Activated effector memory CD4-positive, alpha-beta T cell treated with anti-CD3 and anti-CD28 coated beads, Interleukin-2, amount 50 U/mL, for 16 hours (primary cell): ENCODE data around the gene PGM5.

Source experiments
- DNase-seq: peaks from one replicate; pipeline ENCODE4 v3.0.0-alpha.2; 2020

The PGM5 gene

GRCh38 chr9:68446836-68447235 lies 90.4 kb downstream of the PGM5 start:
- DNase-seq: no peak

- no peak for DNase-seq
Measured at GRCh38 chr9:68447611-68448010, 91.2 kb downstream of the PGM5 start.

- no peak for DNase-seq
Measured at GRCh38 chr9:68454579-68455334, 98.3 kb downstream of the PGM5 start.

- DNase-seq: no peak
Measured at GRCh38 chr9:68455451-68455850, 99.0 kb downstream of the PGM5 start.

GRCh38 chr9:68457803-68458202 lies 101.4 kb downstream of the PGM5 start:
- no peak for DNase-seq

GRCh38 chr9:68458918-68459317 lies 102.5 kb downstream of the PGM5 start:
- DNase-seq: no peak

GRCh38 chr9:68462105-68462775 lies 105.8 kb downstream of the PGM5 start:
- no peak for DNase-seq

GRCh38 chr9:68470067-68470466 lies 113.7 kb downstream of the PGM5 start:
- DNase-seq: no peak

- no peak for DNase-seq
Measured at GRCh38 chr9:68470634-68471033, 114.2 kb downstream of the PGM5 start.

- no peak for DNase-seq
Measured at GRCh38 chr9:68472119-68472518, 115.7 kb downstream of the PGM5 start.

- DNase-seq: no peak
Measured at GRCh38 chr9:68473790-68474189, 117.4 kb downstream of the PGM5 start.

- DNase-seq: no peak
Measured at GRCh38 chr9:68476422-68476821, 120.0 kb downstream of the PGM5 start.

GRCh38 chr9:68476847-68477246 lies 120.4 kb downstream of the PGM5 start:
- DNase-seq: no peak

- no peak for DNase-seq
Measured at GRCh38 chr9:68480807-68481206, 124.4 kb downstream of the PGM5 start.

- DNase-seq: no peak
Measured at GRCh38 chr9:68482548-68482947, 126.1 kb downstream of the PGM5 start.

- no peak for DNase-seq
Measured at GRCh38 chr9:68488126-68488525, 131.7 kb downstream of the PGM5 start.

- DNase-seq: no peak
Measured at GRCh38 chr9:68489646-68490045, 133.2 kb downstream of the PGM5 start.

- no peak for DNase-seq
Measured at GRCh38 chr9:68492806-68493205, 136.4 kb downstream of the PGM5 start.

- no peak for DNase-seq
Measured at GRCh38 chr9:68493541-68493940, 137.1 kb downstream of the PGM5 start.

- DNase-seq: no peak
Measured at GRCh38 chr9:68493958-68494577, 137.7 kb downstream of the PGM5 start.

GRCh38 chr9:68495247-68495646 lies 138.8 kb downstream of the PGM5 start:
- DNase-seq: no peak

GRCh38 chr9:68496356-68496755 lies 139.9 kb downstream of the PGM5 start:
- DNase-seq: no peak

- no peak for DNase-seq
Measured at GRCh38 chr9:68497629-68498028, 141.2 kb downstream of the PGM5 start.

GRCh38 chr9:68498816-68499215 lies 142.4 kb downstream of the PGM5 start:
- no peak for DNase-seq
